GM10266 (cell line): ENCODE results near the gene PPP1R2.
"Not testable (repeated sequence)": the region's sequence is repeated elsewhere in the genome, so short reads cannot be mapped to it uniquely, and the experiment has no call there.

Source experiments
- DNase-seq: peaks from one replicate; pipeline ENCODE4 v3.0.0; 2012; ENCODE audit errors: extremely low spot score
- CTCF ChIP-seq: IDR thresholded peaks from 2 replicates; pipeline ENCODE4 v1.5.1; 2012; ENCODE audit warnings: mild to moderate bottlenecking, low read depth; ENCODE audit not compliant: control insufficient read depth, insufficient read depth; ENCODE audit errors: missing control alignments

The PPP1R2 gene

DNA sequence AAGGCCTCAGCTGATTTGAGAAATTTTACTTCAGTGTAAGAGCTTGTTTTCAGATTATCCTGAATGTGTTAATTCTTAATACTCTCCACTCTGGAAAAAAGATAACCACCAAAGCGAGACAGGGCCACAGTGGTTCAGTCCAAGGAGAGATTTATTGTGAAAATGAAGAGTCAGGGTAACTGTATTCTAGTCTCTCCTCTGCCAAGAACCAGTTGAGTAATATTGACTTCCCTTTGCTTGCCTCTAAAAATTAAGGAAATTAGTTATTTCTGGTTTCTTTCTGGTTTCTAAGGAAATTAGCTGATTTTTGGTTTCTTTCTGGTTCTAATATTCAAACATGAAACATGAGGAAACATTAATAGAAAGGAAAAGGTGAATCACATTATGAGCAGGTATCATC lies 34.9 kb downstream of the PPP1R2 start:
- TF ChIP-seq CTCF, result no peak
- no peak for DNase-seq

DNA sequence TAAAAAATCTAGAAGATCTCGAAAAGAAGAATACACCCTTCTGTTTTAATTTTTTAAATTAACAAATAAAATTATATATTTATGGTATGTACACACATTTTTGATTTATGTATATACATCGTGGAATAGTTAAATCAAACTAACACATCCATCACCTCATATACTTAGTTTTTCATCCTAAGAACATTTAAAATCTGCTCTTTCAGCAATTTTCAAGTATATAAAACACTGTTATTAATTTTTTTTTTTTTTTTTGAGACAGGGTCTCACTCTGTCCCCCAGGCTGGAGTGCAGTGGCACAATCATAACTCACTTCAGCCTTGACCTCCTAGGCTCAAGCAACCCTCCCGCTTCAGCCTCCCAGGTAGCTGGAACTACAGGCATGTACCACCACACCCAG lies 67.5 kb downstream of the PPP1R2 start:
- TF ChIP-seq CTCF, result no peak
- no peak for DNase-seq

DNA sequence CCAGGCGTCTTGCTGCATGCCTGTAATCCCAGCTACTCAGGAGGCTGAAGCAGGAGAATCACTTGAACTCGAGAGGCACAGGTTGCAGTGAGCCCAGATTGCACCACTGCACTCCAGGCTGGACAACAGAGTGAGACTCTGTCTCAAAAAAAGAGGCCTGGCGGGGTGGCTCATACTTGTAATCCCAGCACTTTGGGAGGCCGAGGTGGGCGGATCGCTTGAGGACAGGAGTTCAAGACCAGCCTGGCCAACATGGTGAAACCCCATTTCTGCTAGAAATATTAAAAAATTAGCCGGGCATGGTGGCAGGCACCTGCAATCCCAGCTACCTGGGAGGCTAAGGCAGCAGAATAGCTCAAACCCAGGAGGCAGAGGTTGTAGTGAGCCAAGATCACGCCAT lies 68.0 kb downstream of the PPP1R2 start:
- DNase-seq, result not testable (repeated sequence)

GRCh38 chr3:195468841-195469240 lies 74.3 kb downstream of the PPP1R2 start:
- DNase-seq, result no peak
- TF ChIP-seq CTCF, result no peak

DNA sequence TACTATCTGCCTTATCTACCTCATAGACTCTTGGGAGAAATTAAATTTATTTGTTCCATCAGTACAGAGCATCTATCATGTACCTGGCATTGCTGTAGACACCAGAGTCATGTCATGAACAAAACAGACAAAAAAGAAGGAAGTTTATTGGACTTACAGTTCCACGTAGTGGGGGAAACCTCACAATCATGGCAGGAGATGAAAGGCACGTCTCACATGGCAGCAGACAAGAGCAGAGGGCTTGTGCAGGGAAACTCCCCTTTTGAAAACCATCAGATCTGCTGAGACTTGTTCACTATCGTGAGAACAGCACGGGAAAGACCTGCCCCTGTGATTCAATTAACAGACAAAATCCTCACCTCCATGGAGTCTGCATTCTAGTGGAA lies 74.7 kb downstream of the PPP1R2 start:
- no peak for DNase-seq
- TF ChIP-seq CTCF, result no peak

DNA sequence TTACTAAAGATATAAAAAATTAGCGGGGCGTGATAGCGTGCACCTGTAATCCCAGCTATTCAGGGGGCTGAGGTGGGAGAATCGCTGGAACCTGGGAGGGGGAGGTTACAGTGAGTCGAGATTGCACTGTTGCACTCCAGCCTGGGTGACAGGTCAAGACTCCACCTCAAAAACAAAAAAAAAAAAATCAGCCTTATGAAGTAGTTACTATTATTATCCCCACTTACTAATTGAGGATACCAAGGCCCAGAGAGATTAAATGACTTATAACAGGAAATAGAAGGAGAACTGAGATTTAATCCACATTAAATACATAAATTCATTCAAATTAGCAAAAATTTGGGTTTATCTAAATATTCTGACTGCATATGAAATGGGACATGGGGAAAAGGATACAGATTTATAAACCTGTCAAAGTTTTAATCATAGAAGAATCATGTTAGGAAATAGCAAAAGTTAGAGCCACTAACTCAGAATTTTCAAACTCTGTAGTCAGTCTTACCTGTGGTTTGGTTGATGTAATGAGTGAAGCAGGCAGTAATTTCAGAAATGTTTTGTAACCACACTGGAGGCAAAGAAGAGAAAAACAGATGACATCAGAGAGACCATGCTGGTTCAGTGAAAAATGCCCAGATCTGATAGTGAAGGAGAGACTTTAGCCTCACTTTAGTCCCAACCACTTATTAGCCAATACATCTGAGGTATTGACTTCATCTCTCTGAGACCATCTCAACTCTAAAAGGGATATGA lies 75.3 kb downstream of the PPP1R2 start:
- DNase-seq, result no peak
- TF ChIP-seq CTCF, result no peak

- no peak for TF ChIP-seq CTCF
- DNase-seq, result no peak
Observed at GRCh38 chr3:195466251-195466650, 76.9 kb downstream of the PPP1R2 start.
